OCI-LY1 (cell line): ENCODE results near the gene DOCK2.

Source experiments
- EZH2 ChIP-seq: fragments of 200-600 bp; sonication (generic), shearing (Covaris generic); IDR thresholded peaks from 2 replicates; pipeline ENCODE4 v1.8.0; 2017; ENCODE audit warnings: borderline replicate concordance, mixed run types, mild to moderate bottlenecking, antibody characterized with exemption, low read length, moderate library complexity, mixed read lengths
- TF ChIP-seq, protein P1 (sequence below): fragments of 200-600 bp; sonication (generic), shearing (Covaris generic); IDR thresholded peaks from 2 replicates; pipeline ENCODE4 v1.5.1; 2017; ENCODE audit warnings: mild to moderate bottlenecking, antibody characterized with exemption, low read length, moderate library complexity, mixed read lengths

DNA sequence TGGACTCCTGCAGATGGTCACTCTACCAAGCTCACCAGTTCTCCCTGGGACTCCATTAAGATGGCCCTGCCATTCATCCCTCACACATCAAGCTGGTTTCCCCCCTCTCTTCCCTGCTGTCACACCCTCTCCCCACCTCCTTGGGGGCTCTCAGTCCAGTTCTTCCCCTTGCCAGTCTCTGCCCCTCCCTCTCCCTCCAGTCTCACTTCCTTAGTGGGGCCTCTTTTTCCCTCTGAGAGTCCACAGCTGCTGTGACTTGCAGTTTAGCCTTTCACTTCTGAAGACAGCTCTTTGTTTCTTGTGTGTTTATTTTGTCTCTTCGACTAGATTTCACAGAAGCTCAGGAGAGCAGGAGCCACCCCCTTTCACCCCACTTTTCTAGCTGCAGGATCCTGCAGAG is 10.5 kb downstream of the DOCK2 start:
- TF ChIP-seq, protein P1, sequence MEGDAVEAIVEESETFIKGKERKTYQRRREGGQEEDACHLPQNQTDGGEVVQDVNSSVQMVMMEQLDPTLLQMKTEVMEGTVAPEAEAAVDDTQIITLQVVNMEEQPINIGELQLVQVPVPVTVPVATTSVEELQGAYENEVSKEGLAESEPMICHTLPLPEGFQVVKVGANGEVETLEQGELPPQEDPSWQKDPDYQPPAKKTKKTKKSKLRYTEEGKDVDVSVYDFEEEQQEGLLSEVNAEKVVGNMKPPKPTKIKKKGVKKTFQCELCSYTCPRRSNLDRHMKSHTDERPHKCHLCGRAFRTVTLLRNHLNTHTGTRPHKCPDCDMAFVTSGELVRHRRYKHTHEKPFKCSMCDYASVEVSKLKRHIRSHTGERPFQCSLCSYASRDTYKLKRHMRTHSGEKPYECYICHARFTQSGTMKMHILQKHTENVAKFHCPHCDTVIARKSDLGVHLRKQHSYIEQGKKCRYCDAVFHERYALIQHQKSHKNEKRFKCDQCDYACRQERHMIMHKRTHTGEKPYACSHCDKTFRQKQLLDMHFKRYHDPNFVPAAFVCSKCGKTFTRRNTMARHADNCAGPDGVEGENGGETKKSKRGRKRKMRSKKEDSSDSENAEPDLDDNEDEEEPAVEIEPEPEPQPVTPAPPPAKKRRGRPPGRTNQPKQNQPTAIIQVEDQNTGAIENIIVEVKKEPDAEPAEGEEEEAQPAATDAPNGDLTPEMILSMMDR: no peak
- TF ChIP-seq EZH2: no peak
